ENCODE results near the gene KRT15.

- TF ChIP-seq CTCF (IDR thresholded peaks at IDR 0.05) (no peak), JUN (CRISPR knock-in tag; IDR thresholded peaks at IDR 0.05) (no peak), PRDM15 (CRISPR knock-in tag; IDR thresholded peaks at IDR 0.05) (no peak), ZNF138 (CRISPR knock-in tag; conservative IDR thresholded peaks at IDR 0.05) (no peak), ETV6 (CRISPR knock-in tag; IDR thresholded peaks at IDR 0.05) (no peak), ATF6 (CRISPR knock-in tag; IDR thresholded peaks at IDR 0.05) (no peak), NR1H2 (CRISPR knock-in tag; IDR thresholded peaks at IDR 0.05) (no peak)
Measured at GRCh38 chr17:41528959-41529353, 10.3 kb upstream of the KRT15 start.

All from WTC11 (cell line).